ENCODE measurements around the gene UBE2E2. TPM values are rescaled to one million over a fixed set of nuclear protein-coding genes. Genes with fewer than 3 reads are reported as not detected.

UBE2E2 gene
- total RNA-seq, 1 donor from 2014 or later = 24.2 TPM

DNA sequence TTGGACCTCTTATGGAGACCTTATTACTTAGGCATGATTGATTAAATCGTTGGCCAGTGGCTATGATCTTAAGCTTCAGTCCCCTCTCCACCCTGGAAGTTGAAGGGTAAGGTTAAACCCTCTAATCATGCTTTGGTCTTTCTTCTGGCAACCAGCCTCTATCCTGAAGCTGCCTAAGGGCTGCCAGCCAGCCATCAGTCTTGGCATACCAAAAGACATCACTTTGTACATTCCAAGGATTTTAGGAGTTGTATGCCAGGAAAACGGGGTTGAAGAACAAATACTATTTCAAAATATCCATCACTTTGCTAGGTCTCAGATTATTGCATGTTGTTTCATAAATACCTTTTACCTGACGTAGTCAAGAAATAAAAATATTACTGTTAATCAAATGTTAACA lies 28.9 kb downstream of the UBE2E2 start:
- H3K27ac Mint-ChIP-seq (ENCODE audit: unreplicated experiment) = no peak overlapping the region
- H3K9me3 Mint-ChIP-seq = no peaks in the 10 kb centered on the region
- no peaks in the 10 kb centered on the region for H3K27me3 Mint-ChIP-seq (ENCODE audit: low read depth)
- no peak for TF ChIP-seq CTCF (conservative IDR thresholded peaks at IDR 0.05)
- H3K4me3 Mint-ChIP-seq = no peak overlapping the region
- no peaks in the 10 kb centered on the region for H3K4me1 Mint-ChIP-seq
- DNase-seq (ENCODE audit: low read depth, low spot score) = no peak
- H3K36me3 Mint-ChIP-seq (ENCODE audit: low read depth) = no peaks in the 10 kb centered on the region

GRCh38 chr3:23232854-23233253 lies 29.7 kb downstream of the UBE2E2 start:
- TF ChIP-seq CTCF (conservative IDR thresholded peaks at IDR 0.05) = no peak
- Mint-ChIP-seq H3K4me3 (no peak overlapping the region), H3K27ac (ENCODE audit: unreplicated experiment) (peak overlapping the region; percentile 61), H3K36me3 (ENCODE audit: low read depth) (no peaks in the 10 kb centered on the region), H3K4me1 (no peaks in the 10 kb centered on the region), H3K9me3 (no peaks in the 10 kb centered on the region), H3K27me3 (ENCODE audit: low read depth) (no peaks in the 10 kb centered on the region)
- no peak for DNase-seq (ENCODE audit: low read depth, low spot score)

DNA sequence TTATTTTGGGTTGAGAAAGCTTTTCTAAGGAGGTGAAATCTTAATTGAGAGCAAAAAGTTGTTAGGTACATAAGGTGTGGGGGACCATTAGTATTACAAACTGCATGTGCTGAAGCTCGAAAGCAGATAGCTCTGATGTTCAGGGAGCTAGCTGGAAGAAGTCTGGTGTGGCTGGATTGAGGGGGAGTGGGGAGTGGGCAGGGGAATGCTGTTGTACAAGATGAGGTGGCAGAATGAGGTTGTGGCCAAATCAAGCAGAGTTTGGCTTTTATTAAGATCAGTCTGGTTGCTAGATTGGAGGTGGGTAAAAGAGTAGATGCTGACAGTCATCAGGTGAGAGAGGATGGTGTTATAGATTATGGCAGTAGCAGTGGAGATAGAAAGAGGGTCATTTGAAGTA lies 32.1 kb downstream of the UBE2E2 start:
- H3K27ac Mint-ChIP-seq (ENCODE audit: unreplicated experiment) = no peak overlapping the region
- no peaks in the 10 kb centered on the region for H3K36me3 Mint-ChIP-seq (ENCODE audit: low read depth)
- H3K27me3 Mint-ChIP-seq (ENCODE audit: low read depth) = no peaks in the 10 kb centered on the region
- no peaks in the 10 kb centered on the region for H3K9me3 Mint-ChIP-seq
- DNase-seq (ENCODE audit: low read depth, low spot score) = no peak
- no peak overlapping the region for H3K4me3 Mint-ChIP-seq
- TF ChIP-seq CTCF (conservative IDR thresholded peaks at IDR 0.05) = no peak
- no peaks in the 10 kb centered on the region for H3K4me1 Mint-ChIP-seq

DNA sequence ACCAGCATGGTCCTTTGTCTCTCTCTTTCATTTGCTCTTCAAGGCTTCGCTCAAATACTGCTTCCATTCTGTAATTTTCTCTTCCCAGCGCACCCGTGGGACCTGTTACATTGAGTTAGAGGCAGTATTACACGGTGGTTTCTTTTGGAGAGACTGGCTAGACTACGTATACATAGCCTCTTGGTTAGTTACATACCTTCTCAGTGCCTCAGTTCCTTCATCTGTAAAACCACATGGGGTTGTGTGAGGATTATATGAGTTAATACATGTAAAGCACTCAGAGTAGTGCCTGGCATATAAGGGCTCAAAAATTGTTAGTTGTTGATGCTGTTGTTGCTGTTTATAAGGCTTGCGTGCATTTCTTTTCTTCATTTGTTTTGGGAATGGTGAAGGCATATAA lies 33.8 kb downstream of the UBE2E2 start:
- no peaks in the 10 kb centered on the region for H3K9me3 Mint-ChIP-seq
- H3K27me3 Mint-ChIP-seq (ENCODE audit: low read depth) = no peaks in the 10 kb centered on the region
- H3K4me3 Mint-ChIP-seq = no peak overlapping the region
- no peaks in the 10 kb centered on the region for H3K36me3 Mint-ChIP-seq (ENCODE audit: low read depth)
- no peak for DNase-seq (ENCODE audit: low read depth, low spot score)
- peaks cover 10% of the 10 kb centered on the region for H3K4me1 Mint-ChIP-seq
- H3K27ac Mint-ChIP-seq (ENCODE audit: unreplicated experiment) = no peak overlapping the region
- no peak for TF ChIP-seq CTCF (conservative IDR thresholded peaks at IDR 0.05)

DNA sequence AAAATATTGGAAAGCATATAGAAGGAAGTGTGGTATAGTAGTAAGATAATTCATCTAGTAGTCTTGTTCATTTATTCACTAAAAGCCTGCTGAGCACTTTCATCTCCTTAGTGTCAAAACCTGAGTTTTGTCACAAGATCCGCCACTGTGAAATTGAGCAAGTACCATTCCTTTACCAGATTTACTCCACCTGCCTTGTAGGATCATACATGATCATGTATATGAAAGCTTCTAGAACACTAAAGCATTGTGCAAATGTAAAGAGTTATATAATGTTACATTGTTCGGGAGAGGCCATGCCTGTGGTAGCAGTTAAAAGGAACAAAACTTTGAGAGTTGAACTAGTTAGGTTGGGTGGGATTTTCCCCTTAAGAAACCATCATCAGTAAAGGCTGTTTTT lies 35.0 kb downstream of the UBE2E2 start:
- TF ChIP-seq CTCF (conservative IDR thresholded peaks at IDR 0.05) = no peak
- no peak overlapping the region for H3K4me3 Mint-ChIP-seq
- no peak overlapping the region for H3K27ac Mint-ChIP-seq (ENCODE audit: unreplicated experiment)
- H3K27me3 Mint-ChIP-seq (ENCODE audit: low read depth) = no peaks in the 10 kb centered on the region
- no peaks in the 10 kb centered on the region for H3K9me3 Mint-ChIP-seq
- no peak for DNase-seq (ENCODE audit: low read depth, low spot score)
- peaks cover 10% of the 10 kb centered on the region for H3K4me1 Mint-ChIP-seq
- H3K36me3 Mint-ChIP-seq (ENCODE audit: low read depth) = no peaks in the 10 kb centered on the region

- no peak for TF ChIP-seq CTCF (conservative IDR thresholded peaks at IDR 0.05)
- no peaks in the 10 kb centered on the region for H3K9me3 Mint-ChIP-seq
- H3K4me1 Mint-ChIP-seq = peaks cover 10% of the 10 kb centered on the region
- no peak for DNase-seq (ENCODE audit: low read depth, low spot score)
- no peaks in the 10 kb centered on the region for H3K27me3 Mint-ChIP-seq (ENCODE audit: low read depth)
- no peaks in the 10 kb centered on the region for H3K36me3 Mint-ChIP-seq (ENCODE audit: low read depth)
- H3K27ac Mint-ChIP-seq (ENCODE audit: unreplicated experiment) = no peak overlapping the region
- H3K4me3 Mint-ChIP-seq = no peak overlapping the region
Observed at GRCh38 chr3:23238578-23238977, 35.5 kb downstream of the UBE2E2 start.

Data from neural crest cell (in vitro differentiated cells).